Gastrocnemius medialis (tissue), 4 donors: ENCODE data around the gene CRYL1.

Experiments used
- POLR2A ChIP-seq, 2 donors: fragments of 450-650 bp; IDR thresholded peaks; one replicate each; pipeline ENCODE4 v1.6.1; 2017; ENCODE audit warnings: antibody characterized with exemption in 2 of 2, mild to moderate bottlenecking in 2 of 2, moderate library complexity in 2 of 2
- TF ChIP-seq, protein P1 (sequence below), 5 experiments: fragments of 450-650 bp in 3 of 5; fragments of 200-600 bp in 2 of 5; sonication (generic) in 2 of 5; IDR thresholded peaks in 4 of 5; conservative IDR thresholded peaks in 1 of 5; 1 replicate in 4 of 5; 2 replicates in 1 of 5; pipeline ENCODE4 v1.5.1; 2016 to 2019; ENCODE audit warnings: antibody characterized with exemption in 5 of 5, mild to moderate bottlenecking in 3 of 5, moderate library complexity in 3 of 5

DNA sequence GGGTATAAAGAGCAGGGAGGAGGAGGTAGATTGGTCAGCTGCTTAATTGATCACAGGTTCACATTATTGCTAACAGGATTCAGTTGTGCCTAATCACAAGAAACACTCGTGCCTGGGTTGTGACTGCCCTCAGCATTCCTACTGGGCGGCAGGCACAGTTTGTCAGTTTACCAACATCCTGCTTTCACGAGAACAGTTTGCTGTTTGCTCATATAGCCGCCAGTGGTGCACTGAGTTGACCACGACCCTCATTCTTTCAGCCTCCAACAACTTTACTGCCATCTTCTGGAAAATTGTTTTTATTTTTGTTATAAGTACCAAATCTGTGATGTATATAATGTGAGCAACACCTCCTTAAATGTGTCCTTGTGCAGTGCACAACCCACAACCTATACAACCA is 25.1 kb upstream of the CRYL1 start:
- TF ChIP-seq POLR2A (IDR thresholded peaks at IDR 0.05), result no peak
- TF ChIP-seq, protein P1, sequence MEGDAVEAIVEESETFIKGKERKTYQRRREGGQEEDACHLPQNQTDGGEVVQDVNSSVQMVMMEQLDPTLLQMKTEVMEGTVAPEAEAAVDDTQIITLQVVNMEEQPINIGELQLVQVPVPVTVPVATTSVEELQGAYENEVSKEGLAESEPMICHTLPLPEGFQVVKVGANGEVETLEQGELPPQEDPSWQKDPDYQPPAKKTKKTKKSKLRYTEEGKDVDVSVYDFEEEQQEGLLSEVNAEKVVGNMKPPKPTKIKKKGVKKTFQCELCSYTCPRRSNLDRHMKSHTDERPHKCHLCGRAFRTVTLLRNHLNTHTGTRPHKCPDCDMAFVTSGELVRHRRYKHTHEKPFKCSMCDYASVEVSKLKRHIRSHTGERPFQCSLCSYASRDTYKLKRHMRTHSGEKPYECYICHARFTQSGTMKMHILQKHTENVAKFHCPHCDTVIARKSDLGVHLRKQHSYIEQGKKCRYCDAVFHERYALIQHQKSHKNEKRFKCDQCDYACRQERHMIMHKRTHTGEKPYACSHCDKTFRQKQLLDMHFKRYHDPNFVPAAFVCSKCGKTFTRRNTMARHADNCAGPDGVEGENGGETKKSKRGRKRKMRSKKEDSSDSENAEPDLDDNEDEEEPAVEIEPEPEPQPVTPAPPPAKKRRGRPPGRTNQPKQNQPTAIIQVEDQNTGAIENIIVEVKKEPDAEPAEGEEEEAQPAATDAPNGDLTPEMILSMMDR (IDR thresholded peaks at IDR 0.05 in 4 of 5, conservative IDR thresholded peaks at IDR 0.05 in 1 of 5), result no peak
